ENCODE results near the gene TFF2.

The TFF2 gene

DNA sequence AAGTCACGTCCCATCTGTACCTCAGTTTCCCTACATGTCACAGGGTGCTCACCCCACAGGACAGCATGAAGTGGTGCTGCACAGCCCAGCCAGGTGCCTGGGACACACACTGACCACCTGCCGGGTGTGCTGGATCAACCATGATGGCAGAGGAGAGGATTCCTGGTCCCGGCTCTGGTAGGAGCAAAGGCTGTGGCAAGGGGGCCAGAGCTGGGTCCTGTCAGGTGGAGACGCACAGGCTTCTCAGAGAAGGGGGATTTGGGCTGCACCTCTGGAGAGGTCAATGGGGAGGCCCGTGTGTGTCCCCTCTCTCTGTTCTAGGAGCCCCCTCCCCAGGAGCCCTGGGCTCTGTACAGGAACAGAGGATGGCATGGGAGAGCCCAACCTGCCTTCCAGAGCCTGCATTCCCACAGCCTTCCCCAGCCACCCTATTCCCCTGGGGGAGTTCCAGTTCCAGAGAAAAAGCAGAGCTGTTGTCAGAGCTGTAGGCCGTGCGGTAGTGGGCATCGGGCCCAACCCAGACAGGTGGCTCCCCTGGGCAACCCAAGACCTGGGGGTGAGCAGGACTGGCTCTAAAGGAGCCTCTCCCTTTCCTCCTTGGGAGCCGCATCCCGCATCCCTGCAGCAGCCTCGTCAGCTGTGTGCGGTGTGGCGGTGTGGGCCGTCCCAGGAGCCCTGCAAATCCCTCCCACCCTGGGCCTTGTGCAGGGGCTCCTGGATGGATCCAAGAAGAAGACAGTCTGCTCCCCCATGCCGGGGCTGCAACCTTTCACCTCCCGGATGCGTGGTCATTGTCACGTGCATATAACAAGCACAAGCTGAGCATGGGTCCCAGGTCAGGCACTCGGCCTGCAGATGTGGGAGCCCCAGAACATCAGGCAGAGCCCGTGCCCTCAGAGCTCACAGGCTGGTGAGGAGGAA, 32.7 kb downstream of the TFF2 start:
- Histone ChIP-seq H2AFZ (ENCODE audit: low read length) (no peak overlapping the region), H3K9me3 (ENCODE audit: insufficient read depth, low read depth, low read length) (no peaks in the 10 kb centered on the region), H3K4me3 (ENCODE audit: low read length, poor library complexity, severe bottlenecking) (no peak overlapping the region), H3K4me1 (ENCODE audit: insufficient read depth, low read length, poor library complexity, severe bottlenecking) (peaks cover 41% of the 10 kb centered on the region), H3K79me2 (ENCODE audit: insufficient read depth, low read length) (no peaks in the 10 kb centered on the region), H3K9me2 (replicated peaks; ENCODE audit: low read depth, low read length) (no peaks in the 10 kb centered on the region), H4K20me1 (ENCODE audit: insufficient read depth, low read length, poor library complexity, severe bottlenecking) (no peaks in the 10 kb centered on the region), H3K4me2 (ENCODE audit: low read depth, low read length, poor library complexity, severe bottlenecking) (no peak overlapping the region), H3K36me3 (ENCODE audit: insufficient read depth, low read length) (no peaks in the 10 kb centered on the region), H3F3A (ENCODE audit: low read depth) (no peaks in the 10 kb centered on the region; the same call in 1 of the 2 replicates), H3K9ac (ENCODE audit: low read depth, low read length, poor library complexity, severe bottlenecking) (no peak overlapping the region), H3K27me3 (ENCODE audit: insufficient read depth, low read length, poor library complexity, severe bottlenecking) (no peaks in the 10 kb centered on the region)
- TF ChIP-seq CTCF (conservative IDR thresholded peaks at IDR 0.05; ENCODE audit: low read length) (no peak), EZH2phosphoT487 (IDR thresholded peaks at IDR 0.05; ENCODE audit: borderline replicate concordance) (no peak)

GRCh38 chr21:42317341-42317741, 33.5 kb downstream of the TFF2 start:
- no peak for TF ChIP-seq EZH2phosphoT487 (IDR thresholded peaks at IDR 0.05; ENCODE audit: borderline replicate concordance)
- no peak for TF ChIP-seq CTCF (conservative IDR thresholded peaks at IDR 0.05; ENCODE audit: low read length)
- Histone ChIP-seq H3K4me3 (ENCODE audit: low read length, poor library complexity, severe bottlenecking) (no peak overlapping the region), H3K27me3 (ENCODE audit: insufficient read depth, low read length, poor library complexity, severe bottlenecking) (no peaks in the 10 kb centered on the region), H3K36me3 (ENCODE audit: insufficient read depth, low read length) (no peaks in the 10 kb centered on the region), H3K79me2 (ENCODE audit: insufficient read depth, low read length) (no peaks in the 10 kb centered on the region), H3K9me2 (replicated peaks; ENCODE audit: low read depth, low read length) (no peaks in the 10 kb centered on the region), H4K20me1 (ENCODE audit: insufficient read depth, low read length, poor library complexity, severe bottlenecking) (no peaks in the 10 kb centered on the region), H3K9ac (ENCODE audit: low read depth, low read length, poor library complexity, severe bottlenecking) (no peak overlapping the region), H3F3A (ENCODE audit: low read depth) (no peaks in the 10 kb centered on the region; the same call in 1 of the 2 replicates), H3K4me1 (ENCODE audit: insufficient read depth, low read length, poor library complexity, severe bottlenecking) (peaks cover 48% of the 10 kb centered on the region), H3K9me3 (ENCODE audit: insufficient read depth, low read depth, low read length) (no peaks in the 10 kb centered on the region), H3K4me2 (ENCODE audit: low read depth, low read length, poor library complexity, severe bottlenecking) (no peak overlapping the region), H2AFZ (ENCODE audit: low read length) (no peak overlapping the region)

DNA sequence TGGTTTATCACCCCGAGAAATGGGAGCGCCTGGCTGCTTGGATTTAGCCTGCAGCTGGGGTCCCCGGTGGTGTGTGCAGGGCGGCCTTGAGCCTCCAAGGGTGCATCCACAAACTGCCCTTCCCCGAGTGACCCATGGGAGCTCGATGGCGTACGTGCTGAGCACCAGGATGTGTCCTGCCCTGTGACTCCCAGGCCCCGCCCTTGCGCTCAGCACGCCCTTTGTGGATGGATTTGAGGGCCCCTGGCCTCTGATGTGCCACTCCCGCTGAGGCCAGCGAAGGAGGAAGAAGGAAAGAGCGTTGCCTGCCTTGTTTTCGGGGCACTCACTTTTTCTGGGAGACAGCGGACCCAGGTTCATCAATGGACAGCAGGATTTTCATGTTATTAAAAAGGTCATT, 33.9 kb downstream of the TFF2 start:
- H3F3A ChIP-seq (ENCODE audit: low read depth): no peaks in the 10 kb centered on the region; the same call in 1 of the 2 replicates
- no peak for TF ChIP-seq CTCF (conservative IDR thresholded peaks at IDR 0.05; ENCODE audit: low read length)
- TF ChIP-seq EZH2phosphoT487 (IDR thresholded peaks at IDR 0.05; ENCODE audit: borderline replicate concordance): no peak
- no peaks in the 10 kb centered on the region for H4K20me1 ChIP-seq (ENCODE audit: insufficient read depth, low read length, poor library complexity, severe bottlenecking)
- peaks cover 48% of the 10 kb centered on the region for H3K4me1 ChIP-seq (ENCODE audit: insufficient read depth, low read length, poor library complexity, severe bottlenecking)
- no peak overlapping the region for H3K9ac ChIP-seq (ENCODE audit: low read depth, low read length, poor library complexity, severe bottlenecking)
- no peaks in the 10 kb centered on the region for H3K27me3 ChIP-seq (ENCODE audit: insufficient read depth, low read length, poor library complexity, severe bottlenecking)
- no peaks in the 10 kb centered on the region for H3K36me3 ChIP-seq (ENCODE audit: insufficient read depth, low read length)
- no peaks in the 10 kb centered on the region for H3K9me2 ChIP-seq (replicated peaks; ENCODE audit: low read depth, low read length)
- no peak overlapping the region for H3K4me3 ChIP-seq (ENCODE audit: low read length, poor library complexity, severe bottlenecking)
- no peaks in the 10 kb centered on the region for H3K9me3 ChIP-seq (ENCODE audit: insufficient read depth, low read depth, low read length)
- no peak overlapping the region for H2AFZ ChIP-seq (ENCODE audit: low read length)
- H3K4me2 ChIP-seq (ENCODE audit: low read depth, low read length, poor library complexity, severe bottlenecking): no peak overlapping the region
- H3K79me2 ChIP-seq (ENCODE audit: insufficient read depth, low read length): no peaks in the 10 kb centered on the region

Data from Loucy (cell line).